Osteoblast (primary cell): Measurements from ENCODE around the gene COL4A1. TPM values are rescaled to one million over a fixed set of nuclear protein-coding genes. Genes with fewer than 3 reads are reported as not detected.

Experiments
- DNase-seq: peaks from one replicate; pipeline ENCODE4 v3.0.0; 2011; ENCODE audit warnings: low spot score, mixed read lengths; ENCODE audit not compliant: insufficient read length; ENCODE audit errors: missing footprints
- H2AFZ ChIP-seq: 2 replicates; pipeline ENCODE4 v1.6.0; 2011; ENCODE audit warnings: mild to moderate bottlenecking, low read length
- H3K27ac ChIP-seq: 2 replicates; pipeline ENCODE4 v1.5.1; 2011; ENCODE audit warnings: mild to moderate bottlenecking, low read depth, low read length, moderate library complexity
- H3K27me3 ChIP-seq: 2 replicates; pipeline ENCODE4 v1.6.0; 2012; ENCODE audit warnings: mild to moderate bottlenecking, control low read depth, inconsistent platforms, low read length, moderate library complexity; ENCODE audit not compliant: insufficient read depth
- H3K36me3 ChIP-seq: 2 replicates; pipeline ENCODE4 v1.5.1; 2011; ENCODE audit warnings: mild to moderate bottlenecking, low read length, control low read depth, moderate library complexity; ENCODE audit not compliant: insufficient read depth
- H3K4me1 ChIP-seq: 2 replicates; pipeline ENCODE4 v1.5.1; 2011; ENCODE audit warnings: mild to moderate bottlenecking, low read length, control low read depth, moderate library complexity; ENCODE audit not compliant: insufficient read depth
- H3K4me2 ChIP-seq: 2 replicates; pipeline ENCODE4 v1.6.0; 2011; ENCODE audit warnings: mild to moderate bottlenecking, low read length; ENCODE audit not compliant: insufficient read depth
- H3K4me3 ChIP-seq: fragments of 200-600 bp; sonication (generic); 3 replicates; pipeline ENCODE4 v1.5.1; 2012; ENCODE audit warnings: mild to moderate bottlenecking, low read length, inconsistent platforms; ENCODE audit not compliant: insufficient read depth
- H3K79me2 ChIP-seq: 2 replicates; pipeline ENCODE4 v1.6.0; 2012; ENCODE audit warnings: mild to moderate bottlenecking, low read length, control low read depth, inconsistent platforms; ENCODE audit not compliant: insufficient read depth
- H3K9me3 ChIP-seq: 2 replicates; pipeline ENCODE4 v1.5.1; 2011; ENCODE audit warnings: low read depth, low read length, control low read depth
- H4K20me1 ChIP-seq: 2 replicates; pipeline ENCODE4 v1.6.0; 2012; ENCODE audit warnings: mild to moderate bottlenecking, low read length, control low read depth; ENCODE audit not compliant: insufficient read depth
- total RNA-seq: library from RNA; depleted of rRNA; stranded (reverse); fragments of >200 nt; gene quantifications from 2 replicates; pipeline ENCODE4 v1.2.3, GENCODE V29; 2012
- TF ChIP-seq, protein P1 (sequence below): IDR thresholded peaks from 2 replicates; pipeline ENCODE4 v1.5.1; 2011; ENCODE audit warnings: mild to moderate bottlenecking, low read depth, low read length, moderate library complexity; ENCODE audit errors: extremely low read depth

COL4A1 gene
- total RNA-seq, 1 donor: 412 TPM

DNA sequence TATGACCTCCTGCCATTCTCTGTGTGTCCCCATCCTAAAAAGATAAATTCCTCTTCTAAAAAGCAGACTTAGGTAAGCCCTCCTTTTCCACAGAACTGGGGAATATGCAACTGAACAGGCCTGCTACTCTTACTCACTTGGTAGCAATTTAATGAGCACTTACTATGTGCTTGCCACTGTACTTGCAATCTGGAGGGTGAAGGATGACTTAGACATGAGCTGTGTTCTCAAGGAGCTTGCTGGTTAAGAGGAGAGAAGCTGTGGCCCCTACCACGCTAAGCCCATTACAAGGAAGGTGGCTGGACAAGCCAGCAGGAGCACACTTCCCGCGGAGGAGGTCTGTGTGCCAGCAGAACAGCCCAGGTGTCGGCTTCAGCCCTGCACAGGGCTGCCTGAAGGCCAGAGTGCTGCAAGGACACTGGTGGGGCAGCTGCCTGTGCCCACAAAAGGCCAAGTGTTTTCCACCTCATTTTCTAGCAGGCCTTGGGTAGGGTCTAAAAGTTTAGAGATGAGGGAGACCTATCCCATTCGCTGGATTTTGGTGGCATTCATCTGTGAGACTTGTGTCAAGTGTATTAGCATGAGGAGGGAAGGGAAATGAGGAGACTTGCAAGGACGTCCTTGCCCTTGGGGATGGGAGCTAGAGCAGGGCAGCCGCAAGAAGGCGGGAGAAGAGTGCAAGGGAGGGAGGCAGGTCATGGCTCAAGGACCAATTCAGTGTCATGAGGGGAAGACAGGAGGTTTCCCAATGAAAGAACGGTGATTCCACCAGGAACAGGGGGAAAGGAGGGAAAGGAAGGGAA is 52.0 kb downstream of the COL4A1 start:
- H3K4me3 ChIP-seq: no peak overlapping the region
- TF ChIP-seq, protein P1, sequence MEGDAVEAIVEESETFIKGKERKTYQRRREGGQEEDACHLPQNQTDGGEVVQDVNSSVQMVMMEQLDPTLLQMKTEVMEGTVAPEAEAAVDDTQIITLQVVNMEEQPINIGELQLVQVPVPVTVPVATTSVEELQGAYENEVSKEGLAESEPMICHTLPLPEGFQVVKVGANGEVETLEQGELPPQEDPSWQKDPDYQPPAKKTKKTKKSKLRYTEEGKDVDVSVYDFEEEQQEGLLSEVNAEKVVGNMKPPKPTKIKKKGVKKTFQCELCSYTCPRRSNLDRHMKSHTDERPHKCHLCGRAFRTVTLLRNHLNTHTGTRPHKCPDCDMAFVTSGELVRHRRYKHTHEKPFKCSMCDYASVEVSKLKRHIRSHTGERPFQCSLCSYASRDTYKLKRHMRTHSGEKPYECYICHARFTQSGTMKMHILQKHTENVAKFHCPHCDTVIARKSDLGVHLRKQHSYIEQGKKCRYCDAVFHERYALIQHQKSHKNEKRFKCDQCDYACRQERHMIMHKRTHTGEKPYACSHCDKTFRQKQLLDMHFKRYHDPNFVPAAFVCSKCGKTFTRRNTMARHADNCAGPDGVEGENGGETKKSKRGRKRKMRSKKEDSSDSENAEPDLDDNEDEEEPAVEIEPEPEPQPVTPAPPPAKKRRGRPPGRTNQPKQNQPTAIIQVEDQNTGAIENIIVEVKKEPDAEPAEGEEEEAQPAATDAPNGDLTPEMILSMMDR: no peak
- H3K27me3 ChIP-seq: no peaks in the 10 kb centered on the region
- peaks cover 23% of the 10 kb centered on the region for H3K4me1 ChIP-seq
- no peak overlapping the region for H2AFZ ChIP-seq
- H3K9me3 ChIP-seq: no peaks in the 10 kb centered on the region
- H3K4me2 ChIP-seq: no peak overlapping the region
- H3K27ac ChIP-seq: peak overlapping the region; percentile 20
- DNase-seq: no peak
- peaks cover 5% of the 10 kb centered on the region for H3K36me3 ChIP-seq
- H4K20me1 ChIP-seq: no peaks in the 10 kb centered on the region
- H3K79me2 ChIP-seq: peaks cover 28% of the 10 kb centered on the region

GRCh38 chr13:110254151-110254679 is 52.7 kb downstream of the COL4A1 start:
- H3K27ac ChIP-seq: peak overlapping the region; percentile 20
- no peaks in the 10 kb centered on the region for H4K20me1 ChIP-seq
- H3K9me3 ChIP-seq: no peaks in the 10 kb centered on the region
- H3K4me3 ChIP-seq: no peak overlapping the region
- DNase-seq: no peak
- TF ChIP-seq, protein P1: no peak
- H3K4me2 ChIP-seq: no peak overlapping the region
- H3K4me1 ChIP-seq: peaks cover 19% of the 10 kb centered on the region
- no peaks in the 10 kb centered on the region for H3K27me3 ChIP-seq
- H3K36me3 ChIP-seq: peaks cover 5% of the 10 kb centered on the region
- H2AFZ ChIP-seq: no peak overlapping the region
- peaks cover 28% of the 10 kb centered on the region for H3K79me2 ChIP-seq

- peak overlapping the region; percentile 86 for H3K27ac ChIP-seq
- H3K79me2 ChIP-seq: peaks cover 29% of the 10 kb centered on the region
- H3K4me2 ChIP-seq: peak overlapping the region; percentile 45
Measured at GRCh38 chr13:110251193-110251819, 55.7 kb downstream of the COL4A1 start.

More at GRCh38 chr13:110251193-110251819, 55.7 kb downstream of the COL4A1 start:
- TF ChIP-seq, protein P1: no peak
- Histone ChIP-seq H4K20me1 (no peaks in the 10 kb centered on the region), H2AFZ (no peak overlapping the region), H3K36me3 (peaks cover 6% of the 10 kb centered on the region), H3K4me1 (peaks cover 37% of the 10 kb centered on the region), H3K27me3 (no peaks in the 10 kb centered on the region), H3K4me3 (no peak overlapping the region), H3K9me3 (no peaks in the 10 kb centered on the region)
- DNase-seq: no peak
